K562 (cell line): ENCODE measurements around the gene NUDCD3. TPM values are rescaled to one million over a fixed set of nuclear protein-coding genes. Genes with fewer than 3 reads are reported as not detected.

Experiments used
- ATAC-seq: fragments of 200-7000 bp; cut with Tn5 transposase; 3 replicates; pipeline ENCODE4 v1.9.1; 2020; ENCODE audit warnings: moderate library complexity
- BruUV-seq: library from RNA; stranded (reverse); fragments of 400-500 nt; replicated peaks from 2 replicates; lab custom pipeline; 2021; lab: Mats Ljungman, UMichigan
- CTCF ChIA-PET: fragments of 300-600 bp; formaldehyde crosslinking; extraction: SDS; loops from one replicate; lab custom pipeline; 2021; ENCODE audit warnings: low intra/inter-chr PET ratio; lab: Yijun Ruan, JAX
- POLR2A ChIA-PET: fragments of 300-600, 350-650 bp; sonication (Branson Sonifier 250); formaldehyde crosslinking; extraction: SDS; loops from one replicate; lab custom pipeline; 2021; ENCODE audit warnings: antibody characterized with exemption, inconsistent platforms; lab: Yijun Ruan, JAX
- DNase-seq, 4 experiments: peaks; one replicate each; pipeline versions ENCODE4 v3.0.0 to v3.0.0-alpha.2; 2011 to 2018; ENCODE audit warnings: low spot score in 3 of 4, mixed read lengths in 3 of 4; ENCODE audit errors: extremely low read depth in 1 of 4
- FAIRE-seq: peaks from 2 replicates; lab custom pipeline; 2011; peaks lifted over from hg19 to GRCh38; lab: Jason Lieb, UNC
- H2AFZ ChIP-seq: 2 replicates; pipeline ENCODE4 v1.6.0; 2011; ENCODE audit warnings: low read depth, low read length, control low read depth, inconsistent platforms
- H3K27ac ChIP-seq: fragments of 200-600 bp; 3 replicates; pipeline ENCODE4 v1.8.0; 2011; ENCODE audit warnings: low read depth, mild to moderate bottlenecking, control low read depth, inconsistent platforms, low read length, moderate library complexity, mixed read lengths; ENCODE audit errors: extremely low read depth
- H3K27me3 ChIP-seq, 2 experiments: fragments of 300-600 bp in 1 of 2; 2 replicates in 1 of 2; 3 replicates in 1 of 2; pipeline versions ENCODE4 v1.6.0 to v1.8.0; 2011; ENCODE audit warnings: inconsistent platforms in 2 of 2, low read length in 2 of 2, mild to moderate bottlenecking in 1 of 2, mixed read lengths in 1 of 2, moderate library complexity in 1 of 2; ENCODE audit not compliant: control insufficient read depth in 2 of 2, insufficient read depth in 2 of 2
- H3K36me3 ChIP-seq: fragments of 300-600 bp; 3 replicates; pipeline ENCODE4 v1.8.0; 2011; ENCODE audit warnings: mild to moderate bottlenecking, low read length, inconsistent platforms; ENCODE audit not compliant: control insufficient read depth, insufficient read depth
- H3K4me1 ChIP-seq, 2 experiments: fragments of 200-600 bp in 1 of 2; replicated peaks in 1 of 2; 2 replicates in 1 of 2; 3 replicates in 1 of 2; pipeline versions ENCODE4 v1.5.1 to v1.8.0; 2011; ENCODE audit warnings: inconsistent platforms in 2 of 2, low read length in 2 of 2, mild to moderate bottlenecking in 1 of 2, mixed read lengths in 1 of 2, moderate library complexity in 1 of 2; ENCODE audit not compliant: control insufficient read depth in 2 of 2, insufficient read depth in 2 of 2
- H3K4me2 ChIP-seq: 2 replicates; pipeline ENCODE4 v1.6.1; 2011; ENCODE audit warnings: low read length, control low read depth, inconsistent platforms, mixed read lengths; ENCODE audit not compliant: insufficient read depth
- H3K4me3 ChIP-seq: fragments of 200-600 bp; sonication (generic), shearing (Covaris generic); 2 replicates; pipeline ENCODE4 v1.5.1; 2016; ENCODE audit warnings: control low read depth, inconsistent platforms
- H3K79me2 ChIP-seq: fragments of 200-600 bp; 3 replicates; pipeline ENCODE4 v1.8.0; 2011; ENCODE audit warnings: low read length, inconsistent platforms; ENCODE audit not compliant: control insufficient read depth, insufficient read depth
- H3K9ac ChIP-seq, 2 experiments: 2 replicates each; pipeline versions ENCODE4 v1.6.0 to v1.6.1; 2011; ENCODE audit warnings: low read depth in 2 of 2, low read length in 2 of 2, control low read depth in 1 of 2, inconsistent platforms in 1 of 2, mild to moderate bottlenecking in 1 of 2, mixed read lengths in 1 of 2; ENCODE audit not compliant: insufficient read depth in 1 of 2
- H3K9me1 ChIP-seq: one replicate; pipeline ENCODE4 v1.6.0; 2011; ENCODE audit warnings: inconsistent platforms, mild to moderate bottlenecking, low read length, moderate library complexity; ENCODE audit not compliant: control insufficient read depth, insufficient read depth
- H3K9me3 ChIP-seq: replicated peaks from 2 replicates; pipeline ENCODE4 v1.5.1; 2011; ENCODE audit warnings: low read depth, low read length, inconsistent platforms; ENCODE audit not compliant: control insufficient read depth, insufficient read depth
- H4K20me1 ChIP-seq: replicated peaks from 2 replicates; pipeline ENCODE4 v1.6.1; 2011; ENCODE audit warnings: low read length, inconsistent platforms, mixed read lengths; ENCODE audit not compliant: control insufficient read depth, insufficient read depth
- IFI16 ChIP-seq: fragments of 250-450 bp; sonication (Bioruptor Pico); IDR thresholded peaks from 2 replicates; pipeline ENCODE4 v2.1.2; 2022; ENCODE audit warnings: mild to moderate bottlenecking, inconsistent platforms
- ZNF253 ChIP-seq: fragments of 250-450 bp; sonication (Bioruptor Pico); conservative IDR thresholded peaks from 2 replicates; pipeline ENCODE4 v1.6.1; 2021; ENCODE audit warnings: mild to moderate bottlenecking
- whole genome bisulfite sequencing: fragments of 100-300 bp; shearing (Covaris generic); methylation state at CpG from one replicate; pipeline ENCODE4 v1.1.6; 2016; ENCODE audit warnings: low coverage, mixed read lengths; ENCODE audit not compliant: insufficient coverage; ENCODE audit errors: missing lambda C conversion rate; 5-methylcytosine and 5-hydroxymethylcytosine counted together
- in situ Hi-C: fragments of 300-500 bp; cut with MboI; formaldehyde crosslinking; loops from 4 replicates; pipeline ENCODE4 v1.15.0; 2018; ENCODE audit warnings: inconsistent platforms, mixed read lengths
- intact Hi-C: fragments of 100-400 bp; cut with micrococcal nuclease; formaldehyde crosslinking; loops from 2 replicates; pipeline ENCODE4 v1.14.2; 2022
- polyA plus RNA-seq, 8 experiments: library from polyadenylated mRNA; depleted of rRNA in 4 of 8; stranded (reverse) in 5 of 8; unstranded in 3 of 8; fragments of >200 nt; fragmentation: Nextera tagmentation in 2 of 8; fragmentation: Illumina TruSeq in 1 of 8; extraction: Ambion mirVana in 2 of 8; extraction: Trizol in 1 of 8; gene quantifications; 2 replicates each; pipeline versions ENCODE4 v1.2.1 to v1.2.3, GENCODE V29; 2011 to 2014; ENCODE audit warnings: inconsistent platforms in 1 of 8, missing spikeins in 1 of 8
- total RNA-seq, 7 experiments: library from RNA; depleted of rRNA in 6 of 7; stranded (reverse); fragments of >200 nt in 6 of 7; fragmentation: Illumina TruSeq in 2 of 7; extraction: Trizol in 2 of 7; gene quantifications; 2 replicates each; pipeline versions ENCODE4 v1.2.1 to v1.2.3, GENCODE V29; 2011 to 2021; ENCODE audit warnings: low replicate concordance in 1 of 7
- TF ChIP-seq, protein P1 (sequence below): fragments of 450-650 bp; IDR thresholded peaks from 2 replicates; pipeline ENCODE4 v1.6.1; 2014; ENCODE audit warnings: low read depth, mild to moderate bottlenecking, moderate library complexity, borderline replicate concordance
- TF ChIP-seq, protein P2 (sequence below): fragments of 200-600 bp; sonication (generic); IDR thresholded peaks from one replicate; pipeline ENCODE4 v1.6.1; 2012; ENCODE audit warnings: mild to moderate bottlenecking, low read depth, low read length, inconsistent platforms
- TF ChIP-seq, protein P3 (sequence below): fragments of 450-650 bp; IDR thresholded peaks from 2 replicates; pipeline ENCODE4 v1.6.1; 2017; ENCODE audit warnings: mild to moderate bottlenecking, moderate library complexity

The NUDCD3 gene
- total and polyA plus RNA-seq, 9 of the 15 experiments (the other 6 are each of a cell fraction or from before 2014, with no cell fraction given) = 24.8 to 64.2 (median 42.6) TPM

DNA sequence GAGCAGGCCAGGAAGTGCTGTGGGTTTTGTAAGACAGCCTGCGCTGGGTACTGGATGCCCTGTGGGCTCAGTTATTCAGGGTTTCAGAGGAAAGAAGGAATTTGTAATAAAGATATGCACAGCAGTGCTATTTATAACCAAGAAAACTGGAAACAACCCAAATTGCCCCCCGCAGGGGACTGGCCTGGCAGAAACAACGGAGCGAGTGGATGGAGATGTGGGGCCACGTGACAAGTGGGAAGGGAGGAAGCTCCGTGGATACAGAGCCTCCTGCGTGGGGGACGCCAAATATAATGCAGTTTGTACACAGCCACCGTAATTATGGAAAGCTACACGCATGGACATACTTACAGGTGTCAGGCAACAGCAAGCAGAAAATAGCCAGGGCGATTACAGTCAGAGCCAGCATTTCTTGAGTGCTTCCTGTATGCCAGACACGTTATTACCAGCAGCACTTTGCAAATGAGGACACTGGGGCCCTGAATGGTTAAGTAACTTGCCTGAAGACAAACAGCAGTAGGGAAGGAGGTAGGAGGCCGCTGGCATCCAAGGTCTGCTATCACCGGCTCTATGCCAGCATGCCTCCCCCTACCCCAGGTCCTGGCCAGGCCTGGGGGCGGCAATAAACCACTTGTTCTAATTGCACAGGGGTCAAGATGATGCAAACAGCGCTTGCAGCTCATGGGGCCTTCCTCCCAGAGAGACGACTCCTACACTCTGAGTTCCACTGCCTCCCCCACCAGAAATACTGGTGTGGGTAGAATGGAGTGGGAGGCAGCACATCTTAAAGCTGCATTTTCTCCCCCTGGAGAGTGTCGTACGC, 156.3 kb downstream of the NUDCD3 start:
- H2AFZ ChIP-seq = no peak overlapping the region
- ATAC-seq (peak; percentile 33; the same call in 1 of the 3 replicates), DNase-seq (no peak), FAIRE-seq (no peak)
- no TSS peak for BruUV-seq
- in situ Hi-C loops = no loop called here
- no peak overlapping the region for H3K27ac ChIP-seq
- no peaks in the 10 kb centered on the region for H3K79me2 ChIP-seq
- 0 out of 4 replicates have a peak overlapping the region, but pooled peaks of 1 of the 2 experiments have one; percentile 23 for H3K9ac ChIP-seq
- peaks cover 3% of the 10 kb centered on the region; the same call in 1 of the 2 replicates for H3K9me3 ChIP-seq
- no peaks in the 10 kb centered on the region for H3K36me3 ChIP-seq
- no peak overlapping the region for H3K4me2 ChIP-seq
- POLR2A ChIA-PET = interaction anchor here (0.6 kb wide), 1 partner anchor 13 kb away, joined by 3 read pairs; no protein-coding TSS in a partner anchor
- no peaks in the 10 kb centered on the region for H4K20me1 ChIP-seq
- peaks cover 0 to 3% of the 10 kb centered on the region in 2 experiments; a peak in 2 of 5 replicates for H3K4me1 ChIP-seq
- H3K9me1 ChIP-seq = no peaks in the 10 kb centered on the region
- no peak overlapping the region for H3K4me3 ChIP-seq
- CTCF ChIA-PET = no interaction called here
- intact Hi-C loops = no loop called here
- H3K27me3 ChIP-seq = peaks cover 9 to 36% of the 10 kb centered on the region in 2 experiments; a peak in 4 of 5 replicates
- WGBS = 7% methylated on average over 17 of the region's 19 CpGs
- TF ChIP-seq, protein P1, sequence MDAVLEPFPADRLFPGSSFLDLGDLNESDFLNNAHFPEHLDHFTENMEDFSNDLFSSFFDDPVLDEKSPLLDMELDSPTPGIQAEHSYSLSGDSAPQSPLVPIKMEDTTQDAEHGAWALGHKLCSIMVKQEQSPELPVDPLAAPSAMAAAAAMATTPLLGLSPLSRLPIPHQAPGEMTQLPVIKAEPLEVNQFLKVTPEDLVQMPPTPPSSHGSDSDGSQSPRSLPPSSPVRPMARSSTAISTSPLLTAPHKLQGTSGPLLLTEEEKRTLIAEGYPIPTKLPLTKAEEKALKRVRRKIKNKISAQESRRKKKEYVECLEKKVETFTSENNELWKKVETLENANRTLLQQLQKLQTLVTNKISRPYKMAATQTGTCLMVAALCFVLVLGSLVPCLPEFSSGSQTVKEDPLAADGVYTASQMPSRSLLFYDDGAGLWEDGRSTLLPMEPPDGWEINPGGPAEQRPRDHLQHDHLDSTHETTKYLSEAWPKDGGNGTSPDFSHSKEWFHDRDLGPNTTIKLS = no peak
- no peak for TF ChIP-seq ZNF253 (CRISPR knock-in tag)
- TF ChIP-seq, protein P2, sequence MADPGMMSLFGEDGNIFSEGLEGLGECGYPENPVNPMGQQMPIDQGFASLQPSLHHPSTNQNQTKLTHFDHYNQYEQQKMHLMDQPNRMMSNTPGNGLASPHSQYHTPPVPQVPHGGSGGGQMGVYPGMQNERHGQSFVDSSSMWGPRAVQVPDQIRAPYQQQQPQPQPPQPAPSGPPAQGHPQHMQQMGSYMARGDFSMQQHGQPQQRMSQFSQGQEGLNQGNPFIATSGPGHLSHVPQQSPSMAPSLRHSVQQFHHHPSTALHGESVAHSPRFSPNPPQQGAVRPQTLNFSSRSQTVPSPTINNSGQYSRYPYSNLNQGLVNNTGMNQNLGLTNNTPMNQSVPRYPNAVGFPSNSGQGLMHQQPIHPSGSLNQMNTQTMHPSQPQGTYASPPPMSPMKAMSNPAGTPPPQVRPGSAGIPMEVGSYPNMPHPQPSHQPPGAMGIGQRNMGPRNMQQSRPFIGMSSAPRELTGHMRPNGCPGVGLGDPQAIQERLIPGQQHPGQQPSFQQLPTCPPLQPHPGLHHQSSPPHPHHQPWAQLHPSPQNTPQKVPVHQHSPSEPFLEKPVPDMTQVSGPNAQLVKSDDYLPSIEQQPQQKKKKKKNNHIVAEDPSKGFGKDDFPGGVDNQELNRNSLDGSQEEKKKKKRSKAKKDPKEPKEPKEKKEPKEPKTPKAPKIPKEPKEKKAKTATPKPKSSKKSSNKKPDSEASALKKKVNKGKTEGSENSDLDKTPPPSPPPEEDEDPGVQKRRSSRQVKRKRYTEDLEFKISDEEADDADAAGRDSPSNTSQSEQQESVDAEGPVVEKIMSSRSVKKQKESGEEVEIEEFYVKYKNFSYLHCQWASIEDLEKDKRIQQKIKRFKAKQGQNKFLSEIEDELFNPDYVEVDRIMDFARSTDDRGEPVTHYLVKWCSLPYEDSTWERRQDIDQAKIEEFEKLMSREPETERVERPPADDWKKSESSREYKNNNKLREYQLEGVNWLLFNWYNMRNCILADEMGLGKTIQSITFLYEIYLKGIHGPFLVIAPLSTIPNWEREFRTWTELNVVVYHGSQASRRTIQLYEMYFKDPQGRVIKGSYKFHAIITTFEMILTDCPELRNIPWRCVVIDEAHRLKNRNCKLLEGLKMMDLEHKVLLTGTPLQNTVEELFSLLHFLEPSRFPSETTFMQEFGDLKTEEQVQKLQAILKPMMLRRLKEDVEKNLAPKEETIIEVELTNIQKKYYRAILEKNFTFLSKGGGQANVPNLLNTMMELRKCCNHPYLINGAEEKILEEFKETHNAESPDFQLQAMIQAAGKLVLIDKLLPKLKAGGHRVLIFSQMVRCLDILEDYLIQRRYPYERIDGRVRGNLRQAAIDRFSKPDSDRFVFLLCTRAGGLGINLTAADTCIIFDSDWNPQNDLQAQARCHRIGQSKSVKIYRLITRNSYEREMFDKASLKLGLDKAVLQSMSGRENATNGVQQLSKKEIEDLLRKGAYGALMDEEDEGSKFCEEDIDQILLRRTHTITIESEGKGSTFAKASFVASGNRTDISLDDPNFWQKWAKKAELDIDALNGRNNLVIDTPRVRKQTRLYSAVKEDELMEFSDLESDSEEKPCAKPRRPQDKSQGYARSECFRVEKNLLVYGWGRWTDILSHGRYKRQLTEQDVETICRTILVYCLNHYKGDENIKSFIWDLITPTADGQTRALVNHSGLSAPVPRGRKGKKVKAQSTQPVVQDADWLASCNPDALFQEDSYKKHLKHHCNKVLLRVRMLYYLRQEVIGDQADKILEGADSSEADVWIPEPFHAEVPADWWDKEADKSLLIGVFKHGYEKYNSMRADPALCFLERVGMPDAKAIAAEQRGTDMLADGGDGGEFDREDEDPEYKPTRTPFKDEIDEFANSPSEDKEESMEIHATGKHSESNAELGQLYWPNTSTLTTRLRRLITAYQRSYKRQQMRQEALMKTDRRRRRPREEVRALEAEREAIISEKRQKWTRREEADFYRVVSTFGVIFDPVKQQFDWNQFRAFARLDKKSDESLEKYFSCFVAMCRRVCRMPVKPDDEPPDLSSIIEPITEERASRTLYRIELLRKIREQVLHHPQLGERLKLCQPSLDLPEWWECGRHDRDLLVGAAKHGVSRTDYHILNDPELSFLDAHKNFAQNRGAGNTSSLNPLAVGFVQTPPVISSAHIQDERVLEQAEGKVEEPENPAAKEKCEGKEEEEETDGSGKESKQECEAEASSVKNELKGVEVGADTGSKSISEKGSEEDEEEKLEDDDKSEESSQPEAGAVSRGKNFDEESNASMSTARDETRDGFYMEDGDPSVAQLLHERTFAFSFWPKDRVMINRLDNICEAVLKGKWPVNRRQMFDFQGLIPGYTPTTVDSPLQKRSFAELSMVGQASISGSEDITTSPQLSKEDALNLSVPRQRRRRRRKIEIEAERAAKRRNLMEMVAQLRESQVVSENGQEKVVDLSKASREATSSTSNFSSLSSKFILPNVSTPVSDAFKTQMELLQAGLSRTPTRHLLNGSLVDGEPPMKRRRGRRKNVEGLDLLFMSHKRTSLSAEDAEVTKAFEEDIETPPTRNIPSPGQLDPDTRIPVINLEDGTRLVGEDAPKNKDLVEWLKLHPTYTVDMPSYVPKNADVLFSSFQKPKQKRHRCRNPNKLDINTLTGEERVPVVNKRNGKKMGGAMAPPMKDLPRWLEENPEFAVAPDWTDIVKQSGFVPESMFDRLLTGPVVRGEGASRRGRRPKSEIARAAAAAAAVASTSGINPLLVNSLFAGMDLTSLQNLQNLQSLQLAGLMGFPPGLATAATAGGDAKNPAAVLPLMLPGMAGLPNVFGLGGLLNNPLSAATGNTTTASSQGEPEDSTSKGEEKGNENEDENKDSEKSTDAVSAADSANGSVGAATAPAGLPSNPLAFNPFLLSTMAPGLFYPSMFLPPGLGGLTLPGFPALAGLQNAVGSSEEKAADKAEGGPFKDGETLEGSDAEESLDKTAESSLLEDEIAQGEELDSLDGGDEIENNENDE = peak; percentile 85
- no peak for TF ChIP-seq IFI16 (CRISPR knock-in tag)
- TF ChIP-seq, protein P3, sequence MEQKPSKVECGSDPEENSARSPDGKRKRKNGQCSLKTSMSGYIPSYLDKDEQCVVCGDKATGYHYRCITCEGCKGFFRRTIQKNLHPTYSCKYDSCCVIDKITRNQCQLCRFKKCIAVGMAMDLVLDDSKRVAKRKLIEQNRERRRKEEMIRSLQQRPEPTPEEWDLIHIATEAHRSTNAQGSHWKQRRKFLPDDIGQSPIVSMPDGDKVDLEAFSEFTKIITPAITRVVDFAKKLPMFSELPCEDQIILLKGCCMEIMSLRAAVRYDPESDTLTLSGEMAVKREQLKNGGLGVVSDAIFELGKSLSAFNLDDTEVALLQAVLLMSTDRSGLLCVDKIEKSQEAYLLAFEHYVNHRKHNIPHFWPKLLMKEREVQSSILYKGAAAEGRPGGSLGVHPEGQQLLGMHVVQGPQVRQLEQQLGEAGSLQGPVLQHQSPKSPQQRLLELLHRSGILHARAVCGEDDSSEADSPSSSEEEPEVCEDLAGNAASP = no peak
